GM23338 (cell line): ENCODE measurements around the gene RTCA. TPM values are rescaled to one million over a fixed set of nuclear protein-coding genes. Genes with fewer than 3 reads are reported as not detected.

Experiments used
- ATAC-seq: fragments of 200-7000 bp; cut with Tn5 transposase; 3 replicates; pipeline ENCODE4 v1.9.1; 2020
- DNase-seq: peaks from one replicate; pipeline ENCODE4 v3.0.0-alpha.2; 2015; ENCODE audit warnings: low spot score
- H2AFZ ChIP-seq: fragments of 200-600 bp; sonication (generic); 2 replicates; pipeline ENCODE4 v1.8.0; 2016; ENCODE audit warnings: antibody characterized with exemption, mild to moderate bottlenecking, moderate library complexity
- H3F3A ChIP-seq: fragments of 200-600 bp; sonication (generic); replicated peaks from 2 replicates; pipeline ENCODE4 v1.8.0; 2017; ENCODE audit warnings: antibody characterized with exemption, mixed run types, low read depth
- H3K27ac ChIP-seq: fragments of 200-600 bp; sonication (generic); 2 replicates; pipeline ENCODE4 v1.6.1; 2016; ENCODE audit warnings: low read depth
- H3K27me3 ChIP-seq: fragments of 200-600 bp; sonication (generic); 2 replicates; pipeline ENCODE4 v1.8.0; 2016; ENCODE audit warnings: mild to moderate bottlenecking, mixed run types, moderate library complexity; ENCODE audit not compliant: insufficient read depth
- H3K36me3 ChIP-seq: fragments of 200-600 bp; sonication (generic); 2 replicates; pipeline ENCODE4 v1.8.0; 2016; ENCODE audit warnings: mild to moderate bottlenecking; ENCODE audit not compliant: insufficient read depth
- H3K4me1 ChIP-seq: fragments of 200-600 bp; sonication (generic); 2 replicates; pipeline ENCODE4 v1.8.0; 2016; ENCODE audit warnings: mild to moderate bottlenecking, moderate library complexity; ENCODE audit not compliant: insufficient read depth
- H3K4me2 ChIP-seq: fragments of 200-600 bp; sonication (generic); 2 replicates; pipeline ENCODE4 v1.7.1; 2017; ENCODE audit warnings: mixed run types
- H3K4me3 ChIP-seq: fragments of 200-600 bp; sonication (generic); 2 replicates; pipeline ENCODE4 v1.6.1; 2016; ENCODE audit warnings: mixed run types
- H3K79me2 ChIP-seq: fragments of 200-600 bp; sonication (generic); replicated peaks from 2 replicates; pipeline ENCODE4 v1.8.0; 2017; ENCODE audit warnings: mild to moderate bottlenecking; ENCODE audit not compliant: insufficient read depth
- H3K9me2 ChIP-seq: fragments of 200-600 bp; sonication (generic); 2 replicates; pipeline ENCODE4 v1.8.0; 2017; ENCODE audit not compliant: insufficient read depth
- H4K20me1 ChIP-seq: fragments of 200-600 bp; sonication (generic); replicated peaks from 2 replicates; pipeline ENCODE4 v1.8.0; 2017; ENCODE audit warnings: mild to moderate bottlenecking; ENCODE audit not compliant: insufficient read depth
- H3K27ac Mint-ChIP-seq: 2 replicates; pipeline ENCODE4 v1.8.0; 2020; ENCODE audit warnings: inconsistent platforms, mild to moderate bottlenecking, moderate library complexity, mixed read lengths
- H3K27me3 Mint-ChIP-seq: 3 replicates; pipeline ENCODE4 v1.8.0; 2022; ENCODE audit warnings: low read depth, mild to moderate bottlenecking, moderate library complexity, mixed read lengths, inconsistent platforms; ENCODE audit not compliant: insufficient read depth, poor library complexity
- H3K36me3 Mint-ChIP-seq: 3 replicates; pipeline ENCODE4 v1.8.0; 2021; ENCODE audit warnings: low read depth, mild to moderate bottlenecking, inconsistent platforms, moderate library complexity, mixed read lengths
- H3K4me1 Mint-ChIP-seq: 3 replicates; pipeline ENCODE4 v1.8.0; 2020; ENCODE audit warnings: mild to moderate bottlenecking, inconsistent platforms, mixed read lengths
- H3K4me3 Mint-ChIP-seq: 3 replicates; pipeline ENCODE4 v1.8.0; 2021; ENCODE audit warnings: moderate library complexity, mild to moderate bottlenecking, inconsistent platforms, mixed read lengths
- H3K9me3 Mint-ChIP-seq: 3 replicates; pipeline ENCODE4 v1.8.0; 2020; ENCODE audit warnings: moderate library complexity, mild to moderate bottlenecking, inconsistent platforms, mixed read lengths
- JUNB ChIP-seq: IDR thresholded peaks from one replicate; pipeline ENCODE4 v1.6.1; 2016; ENCODE audit warnings: antibody characterized with exemption; ENCODE audit not compliant: unreplicated experiment
- NANOG ChIP-seq: IDR thresholded peaks from 2 replicates; pipeline ENCODE4 v1.6.1; 2016; ENCODE audit warnings: antibody characterized with exemption, borderline replicate concordance
- REST ChIP-seq: IDR thresholded peaks from one replicate; pipeline ENCODE4 v1.6.1; 2018; ENCODE audit warnings: antibody characterized with exemption; ENCODE audit not compliant: unreplicated experiment
- STAT1 ChIP-seq: IDR thresholded peaks from one replicate; pipeline ENCODE4 v1.6.1; 2016; ENCODE audit warnings: antibody characterized with exemption; ENCODE audit not compliant: unreplicated experiment
- ZNF114 ChIP-seq: fragments of 250-450 bp; sonication (Bioruptor Pico); IDR thresholded peaks from 2 replicates; pipeline ENCODE4 v1.5.0; 2020; ENCODE audit warnings: mild to moderate bottlenecking, moderate library complexity
- ZNF331 ChIP-seq: fragments of 250-450 bp; sonication (Bioruptor Pico); IDR thresholded peaks from 2 replicates; pipeline ENCODE4 v1.5.0; 2020; ENCODE audit warnings: low read depth, mild to moderate bottlenecking, moderate library complexity
- polyA plus RNA-seq: library from polyadenylated mRNA; unstranded; fragments of >200 nt; fragmentation: Nextera tagmentation; extraction: Ambion mirVana; gene quantifications from 2 replicates; pipeline ENCODE4 v1.2.1, GENCODE V29; 2016
- total RNA-seq: library from RNA; depleted of rRNA; stranded (reverse); fragments of >200 nt; shearing (Covaris generic); gene quantifications from 2 replicates; pipeline ENCODE4 v1.2.3, GENCODE V29; 2014
- TF ChIP-seq, protein P1 (sequence below): fragments of 250-450 bp; sonication (Bioruptor Pico); IDR thresholded peaks from 2 replicates; pipeline ENCODE4 v1.5.0; 2020; ENCODE audit warnings: mild to moderate bottlenecking, moderate library complexity

Gene RTCA
- total and polyA plus RNA-seq, 2 experiments from 2014 or later: 36.6 TPM

GRCh38 chr1:100249155-100249536, 16.9 kb upstream of the RTCA start:
- peaks cover 8% of the 10 kb centered on the region for H3K4me1 Mint-ChIP-seq
- no peaks in the 10 kb centered on the region for H3K36me3 ChIP-seq
- H3K27ac ChIP-seq: peak overlapping the region; percentile 90
- no peaks in the 10 kb centered on the region for H3K9me3 Mint-ChIP-seq
- no peak overlapping the region for H3K27ac Mint-ChIP-seq
- H3K4me1 ChIP-seq: peaks cover 16% of the 10 kb centered on the region
- H3K27me3 ChIP-seq: no peaks in the 10 kb centered on the region
- H3K36me3 Mint-ChIP-seq: no peaks in the 10 kb centered on the region
- no peak overlapping the region for H3K4me3 Mint-ChIP-seq
- peak overlapping the region; percentile 84 for H3K4me2 ChIP-seq
- DNase-seq: peak; percentile 56
- peak overlapping the region; percentile 75 for H3K4me3 ChIP-seq
- peak overlapping the region; percentile 35; the same call in 1 of the 2 replicates for H2AFZ ChIP-seq
- ATAC-seq: peak; percentile 22
- H3K9me2 ChIP-seq: no peaks in the 10 kb centered on the region
- TF ChIP-seq ZNF331: no peak
- TF ChIP-seq STAT1: no peak
- TF ChIP-seq REST: no peak
- no peak for TF ChIP-seq ZNF114 (CRISPR knock-in tag)
- TF ChIP-seq NANOG: no peak
- no peak for TF ChIP-seq JUNB
- TF ChIP-seq, protein P1, sequence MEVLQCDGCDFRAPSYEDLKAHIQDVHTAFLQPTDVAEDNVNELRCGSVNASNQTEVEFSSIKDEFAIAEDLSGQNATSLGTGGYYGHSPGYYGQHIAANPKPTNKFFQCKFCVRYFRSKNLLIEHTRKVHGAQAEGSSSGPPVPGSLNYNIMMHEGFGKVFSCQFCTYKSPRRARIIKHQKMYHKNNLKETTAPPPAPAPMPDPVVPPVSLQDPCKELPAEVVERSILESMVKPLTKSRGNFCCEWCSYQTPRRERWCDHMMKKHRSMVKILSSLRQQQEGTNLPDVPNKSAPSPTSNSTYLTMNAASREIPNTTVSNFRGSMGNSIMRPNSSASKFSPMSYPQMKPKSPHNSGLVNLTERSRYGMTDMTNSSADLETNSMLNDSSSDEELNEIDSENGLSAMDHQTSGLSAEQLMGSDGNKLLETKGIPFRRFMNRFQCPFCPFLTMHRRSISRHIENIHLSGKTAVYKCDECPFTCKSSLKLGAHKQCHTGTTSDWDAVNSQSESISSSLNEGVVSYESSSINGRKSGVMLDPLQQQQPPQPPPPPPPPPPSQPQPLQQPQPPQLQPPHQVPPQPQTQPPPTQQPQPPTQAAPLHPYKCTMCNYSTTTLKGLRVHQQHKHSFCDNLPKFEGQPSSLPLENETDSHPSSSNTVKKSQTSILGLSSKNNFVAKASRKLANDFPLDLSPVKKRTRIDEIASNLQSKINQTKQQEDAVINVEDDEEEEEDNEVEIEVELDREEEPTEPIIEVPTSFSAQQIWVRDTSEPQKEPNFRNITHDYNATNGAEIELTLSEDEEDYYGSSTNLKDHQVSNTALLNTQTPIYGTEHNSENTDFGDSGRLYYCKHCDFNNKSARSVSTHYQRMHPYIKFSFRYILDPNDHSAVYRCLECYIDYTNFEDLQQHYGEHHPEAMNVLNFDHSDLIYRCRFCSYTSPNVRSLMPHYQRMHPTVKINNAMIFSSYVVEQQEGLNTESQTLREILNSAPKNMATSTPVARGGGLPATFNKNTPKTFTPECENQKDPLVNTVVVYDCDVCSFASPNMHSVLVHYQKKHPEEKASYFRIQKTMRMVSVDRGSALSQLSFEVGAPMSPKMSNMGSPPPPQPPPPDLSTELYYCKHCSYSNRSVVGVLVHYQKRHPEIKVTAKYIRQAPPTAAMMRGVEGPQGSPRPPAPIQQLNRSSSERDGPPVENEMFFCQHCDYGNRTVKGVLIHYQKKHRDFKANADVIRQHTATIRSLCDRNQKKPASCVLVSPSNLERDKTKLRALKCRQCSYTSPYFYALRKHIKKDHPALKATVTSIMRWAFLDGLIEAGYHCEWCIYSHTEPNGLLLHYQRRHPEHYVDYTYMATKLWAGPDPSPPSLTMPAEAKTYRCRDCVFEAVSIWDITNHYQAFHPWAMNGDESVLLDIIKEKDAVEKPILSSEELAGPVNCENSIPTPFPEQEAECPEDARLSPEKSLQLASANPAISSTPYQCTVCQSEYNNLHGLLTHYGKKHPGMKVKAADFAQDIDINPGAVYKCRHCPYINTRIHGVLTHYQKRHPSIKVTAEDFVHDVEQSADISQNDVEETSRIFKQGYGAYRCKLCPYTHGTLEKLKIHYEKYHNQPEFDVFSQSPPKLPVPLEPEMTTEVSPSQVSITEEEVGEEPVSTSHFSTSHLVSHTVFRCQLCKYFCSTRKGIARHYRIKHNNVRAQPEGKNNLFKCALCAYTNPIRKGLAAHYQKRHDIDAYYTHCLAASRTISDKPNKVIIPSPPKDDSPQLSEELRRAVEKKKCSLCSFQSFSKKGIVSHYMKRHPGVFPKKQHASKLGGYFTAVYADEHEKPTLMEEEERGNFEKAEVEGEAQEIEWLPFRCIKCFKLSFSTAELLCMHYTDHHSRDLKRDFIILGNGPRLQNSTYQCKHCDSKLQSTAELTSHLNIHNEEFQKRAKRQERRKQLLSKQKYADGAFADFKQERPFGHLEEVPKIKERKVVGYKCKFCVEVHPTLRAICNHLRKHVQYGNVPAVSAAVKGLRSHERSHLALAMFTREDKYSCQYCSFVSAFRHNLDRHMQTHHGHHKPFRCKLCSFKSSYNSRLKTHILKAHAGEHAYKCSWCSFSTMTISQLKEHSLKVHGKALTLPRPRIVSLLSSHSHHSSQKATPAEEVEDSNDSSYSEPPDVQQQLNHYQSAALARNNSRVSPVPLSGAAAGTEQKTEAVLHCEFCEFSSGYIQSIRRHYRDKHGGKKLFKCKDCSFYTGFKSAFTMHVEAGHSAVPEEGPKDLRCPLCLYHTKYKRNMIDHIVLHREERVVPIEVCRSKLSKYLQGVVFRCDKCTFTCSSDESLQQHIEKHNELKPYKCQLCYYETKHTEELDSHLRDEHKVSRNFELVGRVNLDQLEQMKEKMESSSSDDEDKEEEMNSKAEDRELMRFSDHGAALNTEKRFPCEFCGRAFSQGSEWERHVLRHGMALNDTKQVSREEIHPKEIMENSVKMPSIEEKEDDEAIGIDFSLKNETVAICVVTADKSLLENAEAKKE (CRISPR knock-in tag): no peak
- H4K20me1 ChIP-seq: 0 out of 2 replicates have a peak, but pooled peaks cover 3% of the 10 kb centered on the region
- H3F3A ChIP-seq: no peaks in the 10 kb centered on the region
- H3K27me3 Mint-ChIP-seq: no peaks in the 10 kb centered on the region
- peaks cover 53% of the 10 kb centered on the region for H3K79me2 ChIP-seq
